H1 (cell line): ENCODE measurements around the gene ADGRD2. TPM values are rescaled to one million over a fixed set of nuclear protein-coding genes. Genes with fewer than 3 reads are reported as not detected.

Experiments used
- POLR2A ChIP-seq, 2 experiments: IDR thresholded peaks; 1 replicate in 1 of 2; 2 replicates in 1 of 2; pipeline ENCODE4 v1.6.1; 2011; ENCODE audit warnings: low read depth in 2 of 2, low read length in 2 of 2, mild to moderate bottlenecking in 2 of 2; ENCODE audit errors: control extremely low read depth in 1 of 2
- polyA plus RNA-seq, 7 experiments: library from polyadenylated mRNA; depleted of rRNA in 3 of 7; stranded (reverse) in 5 of 7; unstranded in 2 of 7; fragments of >200 nt in 5 of 7; fragments of 200-250 nt in 2 of 7; gene quantifications; 1 replicate in 5 of 7; 2 replicates in 1 of 7; 4 replicates in 1 of 7; pipeline versions ENCODE4 v1.2.1 to v1.2.3, GENCODE V29; 2011 to 2013; ENCODE audit warnings: missing spikeins in 2 of 7, mixed read lengths in 2 of 7
- total RNA-seq: library from RNA; stranded (reverse); fragmentation: NEBNext Ultra II Directional; extraction: Animal tissue kit (Norgen Biotek cat#: 25700); gene quantifications from 2 replicates; pipeline ENCODE4 v1.2.1, GENCODE V29; 2021
- TF ChIP-seq, protein P1 (sequence below): fragments of 300-600 bp; sonication (generic); IDR thresholded peaks from 2 replicates; pipeline ENCODE4 v1.7.1; 2012; ENCODE audit warnings: low read length, moderate library complexity, mild to moderate bottlenecking, inconsistent platforms; ENCODE audit not compliant: insufficient replicate concordance
- TF ChIP-seq, protein P2 (sequence below): IDR thresholded peaks from 2 replicates; pipeline ENCODE4 v1.6.1; 2012; ENCODE audit warnings: low read length, inconsistent platforms

Gene ADGRD2
- total and polyA plus RNA-seq, 2 of the 8 experiments (the other 6 are each of a cell fraction or from before 2014, with no cell fraction given): 0.41 to 1.4 TPM

GRCh38 chr9:124499216-124499615 lies 49.0 kb downstream of the ADGRD2 start (continued):
- TF ChIP-seq, protein P1, sequence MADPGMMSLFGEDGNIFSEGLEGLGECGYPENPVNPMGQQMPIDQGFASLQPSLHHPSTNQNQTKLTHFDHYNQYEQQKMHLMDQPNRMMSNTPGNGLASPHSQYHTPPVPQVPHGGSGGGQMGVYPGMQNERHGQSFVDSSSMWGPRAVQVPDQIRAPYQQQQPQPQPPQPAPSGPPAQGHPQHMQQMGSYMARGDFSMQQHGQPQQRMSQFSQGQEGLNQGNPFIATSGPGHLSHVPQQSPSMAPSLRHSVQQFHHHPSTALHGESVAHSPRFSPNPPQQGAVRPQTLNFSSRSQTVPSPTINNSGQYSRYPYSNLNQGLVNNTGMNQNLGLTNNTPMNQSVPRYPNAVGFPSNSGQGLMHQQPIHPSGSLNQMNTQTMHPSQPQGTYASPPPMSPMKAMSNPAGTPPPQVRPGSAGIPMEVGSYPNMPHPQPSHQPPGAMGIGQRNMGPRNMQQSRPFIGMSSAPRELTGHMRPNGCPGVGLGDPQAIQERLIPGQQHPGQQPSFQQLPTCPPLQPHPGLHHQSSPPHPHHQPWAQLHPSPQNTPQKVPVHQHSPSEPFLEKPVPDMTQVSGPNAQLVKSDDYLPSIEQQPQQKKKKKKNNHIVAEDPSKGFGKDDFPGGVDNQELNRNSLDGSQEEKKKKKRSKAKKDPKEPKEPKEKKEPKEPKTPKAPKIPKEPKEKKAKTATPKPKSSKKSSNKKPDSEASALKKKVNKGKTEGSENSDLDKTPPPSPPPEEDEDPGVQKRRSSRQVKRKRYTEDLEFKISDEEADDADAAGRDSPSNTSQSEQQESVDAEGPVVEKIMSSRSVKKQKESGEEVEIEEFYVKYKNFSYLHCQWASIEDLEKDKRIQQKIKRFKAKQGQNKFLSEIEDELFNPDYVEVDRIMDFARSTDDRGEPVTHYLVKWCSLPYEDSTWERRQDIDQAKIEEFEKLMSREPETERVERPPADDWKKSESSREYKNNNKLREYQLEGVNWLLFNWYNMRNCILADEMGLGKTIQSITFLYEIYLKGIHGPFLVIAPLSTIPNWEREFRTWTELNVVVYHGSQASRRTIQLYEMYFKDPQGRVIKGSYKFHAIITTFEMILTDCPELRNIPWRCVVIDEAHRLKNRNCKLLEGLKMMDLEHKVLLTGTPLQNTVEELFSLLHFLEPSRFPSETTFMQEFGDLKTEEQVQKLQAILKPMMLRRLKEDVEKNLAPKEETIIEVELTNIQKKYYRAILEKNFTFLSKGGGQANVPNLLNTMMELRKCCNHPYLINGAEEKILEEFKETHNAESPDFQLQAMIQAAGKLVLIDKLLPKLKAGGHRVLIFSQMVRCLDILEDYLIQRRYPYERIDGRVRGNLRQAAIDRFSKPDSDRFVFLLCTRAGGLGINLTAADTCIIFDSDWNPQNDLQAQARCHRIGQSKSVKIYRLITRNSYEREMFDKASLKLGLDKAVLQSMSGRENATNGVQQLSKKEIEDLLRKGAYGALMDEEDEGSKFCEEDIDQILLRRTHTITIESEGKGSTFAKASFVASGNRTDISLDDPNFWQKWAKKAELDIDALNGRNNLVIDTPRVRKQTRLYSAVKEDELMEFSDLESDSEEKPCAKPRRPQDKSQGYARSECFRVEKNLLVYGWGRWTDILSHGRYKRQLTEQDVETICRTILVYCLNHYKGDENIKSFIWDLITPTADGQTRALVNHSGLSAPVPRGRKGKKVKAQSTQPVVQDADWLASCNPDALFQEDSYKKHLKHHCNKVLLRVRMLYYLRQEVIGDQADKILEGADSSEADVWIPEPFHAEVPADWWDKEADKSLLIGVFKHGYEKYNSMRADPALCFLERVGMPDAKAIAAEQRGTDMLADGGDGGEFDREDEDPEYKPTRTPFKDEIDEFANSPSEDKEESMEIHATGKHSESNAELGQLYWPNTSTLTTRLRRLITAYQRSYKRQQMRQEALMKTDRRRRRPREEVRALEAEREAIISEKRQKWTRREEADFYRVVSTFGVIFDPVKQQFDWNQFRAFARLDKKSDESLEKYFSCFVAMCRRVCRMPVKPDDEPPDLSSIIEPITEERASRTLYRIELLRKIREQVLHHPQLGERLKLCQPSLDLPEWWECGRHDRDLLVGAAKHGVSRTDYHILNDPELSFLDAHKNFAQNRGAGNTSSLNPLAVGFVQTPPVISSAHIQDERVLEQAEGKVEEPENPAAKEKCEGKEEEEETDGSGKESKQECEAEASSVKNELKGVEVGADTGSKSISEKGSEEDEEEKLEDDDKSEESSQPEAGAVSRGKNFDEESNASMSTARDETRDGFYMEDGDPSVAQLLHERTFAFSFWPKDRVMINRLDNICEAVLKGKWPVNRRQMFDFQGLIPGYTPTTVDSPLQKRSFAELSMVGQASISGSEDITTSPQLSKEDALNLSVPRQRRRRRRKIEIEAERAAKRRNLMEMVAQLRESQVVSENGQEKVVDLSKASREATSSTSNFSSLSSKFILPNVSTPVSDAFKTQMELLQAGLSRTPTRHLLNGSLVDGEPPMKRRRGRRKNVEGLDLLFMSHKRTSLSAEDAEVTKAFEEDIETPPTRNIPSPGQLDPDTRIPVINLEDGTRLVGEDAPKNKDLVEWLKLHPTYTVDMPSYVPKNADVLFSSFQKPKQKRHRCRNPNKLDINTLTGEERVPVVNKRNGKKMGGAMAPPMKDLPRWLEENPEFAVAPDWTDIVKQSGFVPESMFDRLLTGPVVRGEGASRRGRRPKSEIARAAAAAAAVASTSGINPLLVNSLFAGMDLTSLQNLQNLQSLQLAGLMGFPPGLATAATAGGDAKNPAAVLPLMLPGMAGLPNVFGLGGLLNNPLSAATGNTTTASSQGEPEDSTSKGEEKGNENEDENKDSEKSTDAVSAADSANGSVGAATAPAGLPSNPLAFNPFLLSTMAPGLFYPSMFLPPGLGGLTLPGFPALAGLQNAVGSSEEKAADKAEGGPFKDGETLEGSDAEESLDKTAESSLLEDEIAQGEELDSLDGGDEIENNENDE: no peak
- TF ChIP-seq, protein P2, sequence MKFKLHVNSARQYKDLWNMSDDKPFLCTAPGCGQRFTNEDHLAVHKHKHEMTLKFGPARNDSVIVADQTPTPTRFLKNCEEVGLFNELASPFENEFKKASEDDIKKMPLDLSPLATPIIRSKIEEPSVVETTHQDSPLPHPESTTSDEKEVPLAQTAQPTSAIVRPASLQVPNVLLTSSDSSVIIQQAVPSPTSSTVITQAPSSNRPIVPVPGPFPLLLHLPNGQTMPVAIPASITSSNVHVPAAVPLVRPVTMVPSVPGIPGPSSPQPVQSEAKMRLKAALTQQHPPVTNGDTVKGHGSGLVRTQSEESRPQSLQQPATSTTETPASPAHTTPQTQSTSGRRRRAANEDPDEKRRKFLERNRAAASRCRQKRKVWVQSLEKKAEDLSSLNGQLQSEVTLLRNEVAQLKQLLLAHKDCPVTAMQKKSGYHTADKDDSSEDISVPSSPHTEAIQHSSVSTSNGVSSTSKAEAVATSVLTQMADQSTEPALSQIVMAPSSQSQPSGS: no peak
- no peak for TF ChIP-seq POLR2A (IDR thresholded peaks at IDR 0.05; ENCODE audit: control extremely low read depth in 1 of 2, low read depth in 2 of 2, low read length in 2 of 2)
